ENCODE results near the gene MTUS2. TPM values are rescaled to one million over a fixed set of nuclear protein-coding genes. Genes with fewer than 3 reads are reported as not detected.
A peak's percentile ranks its signal among the peaks of the same experiment; 100 is the strongest.

The MTUS2 gene
- polyA plus RNA-seq, 1 donor from 2014 or later: 4.4 TPM

- H3K27ac ChIP-seq (ENCODE audit: low read length): no peak overlapping the region
- peak overlapping the region; percentile 3 for H3K9ac ChIP-seq (ENCODE audit: low read length)
- H3K27me3 ChIP-seq (ENCODE audit: insufficient read depth, low read depth, low read length): no peaks in the 10 kb centered on the region
- H4K20me1 ChIP-seq (ENCODE audit: insufficient read depth): no peaks in the 10 kb centered on the region
- H3K79me2 ChIP-seq (replicated peaks; ENCODE audit: insufficient read depth, low read length): no peaks in the 10 kb centered on the region
- H3K36me3 ChIP-seq (ENCODE audit: insufficient read depth, low read length): no peaks in the 10 kb centered on the region
- peak overlapping the region; percentile 25 for H3K4me3 ChIP-seq (ENCODE audit: low read length)
- TF ChIP-seq, protein P1, sequence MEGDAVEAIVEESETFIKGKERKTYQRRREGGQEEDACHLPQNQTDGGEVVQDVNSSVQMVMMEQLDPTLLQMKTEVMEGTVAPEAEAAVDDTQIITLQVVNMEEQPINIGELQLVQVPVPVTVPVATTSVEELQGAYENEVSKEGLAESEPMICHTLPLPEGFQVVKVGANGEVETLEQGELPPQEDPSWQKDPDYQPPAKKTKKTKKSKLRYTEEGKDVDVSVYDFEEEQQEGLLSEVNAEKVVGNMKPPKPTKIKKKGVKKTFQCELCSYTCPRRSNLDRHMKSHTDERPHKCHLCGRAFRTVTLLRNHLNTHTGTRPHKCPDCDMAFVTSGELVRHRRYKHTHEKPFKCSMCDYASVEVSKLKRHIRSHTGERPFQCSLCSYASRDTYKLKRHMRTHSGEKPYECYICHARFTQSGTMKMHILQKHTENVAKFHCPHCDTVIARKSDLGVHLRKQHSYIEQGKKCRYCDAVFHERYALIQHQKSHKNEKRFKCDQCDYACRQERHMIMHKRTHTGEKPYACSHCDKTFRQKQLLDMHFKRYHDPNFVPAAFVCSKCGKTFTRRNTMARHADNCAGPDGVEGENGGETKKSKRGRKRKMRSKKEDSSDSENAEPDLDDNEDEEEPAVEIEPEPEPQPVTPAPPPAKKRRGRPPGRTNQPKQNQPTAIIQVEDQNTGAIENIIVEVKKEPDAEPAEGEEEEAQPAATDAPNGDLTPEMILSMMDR (IDR thresholded peaks at IDR 0.05; ENCODE audit: poor library complexity, severe bottlenecking): no peak
- no peak for TF ChIP-seq EP300 (conservative IDR thresholded peaks at IDR 0.05; ENCODE audit: poor library complexity, severe bottlenecking)
- TF ChIP-seq TAF1 (IDR thresholded peaks at IDR 0.05; ENCODE audit: low read depth): no peak
- TF ChIP-seq, protein P2, sequence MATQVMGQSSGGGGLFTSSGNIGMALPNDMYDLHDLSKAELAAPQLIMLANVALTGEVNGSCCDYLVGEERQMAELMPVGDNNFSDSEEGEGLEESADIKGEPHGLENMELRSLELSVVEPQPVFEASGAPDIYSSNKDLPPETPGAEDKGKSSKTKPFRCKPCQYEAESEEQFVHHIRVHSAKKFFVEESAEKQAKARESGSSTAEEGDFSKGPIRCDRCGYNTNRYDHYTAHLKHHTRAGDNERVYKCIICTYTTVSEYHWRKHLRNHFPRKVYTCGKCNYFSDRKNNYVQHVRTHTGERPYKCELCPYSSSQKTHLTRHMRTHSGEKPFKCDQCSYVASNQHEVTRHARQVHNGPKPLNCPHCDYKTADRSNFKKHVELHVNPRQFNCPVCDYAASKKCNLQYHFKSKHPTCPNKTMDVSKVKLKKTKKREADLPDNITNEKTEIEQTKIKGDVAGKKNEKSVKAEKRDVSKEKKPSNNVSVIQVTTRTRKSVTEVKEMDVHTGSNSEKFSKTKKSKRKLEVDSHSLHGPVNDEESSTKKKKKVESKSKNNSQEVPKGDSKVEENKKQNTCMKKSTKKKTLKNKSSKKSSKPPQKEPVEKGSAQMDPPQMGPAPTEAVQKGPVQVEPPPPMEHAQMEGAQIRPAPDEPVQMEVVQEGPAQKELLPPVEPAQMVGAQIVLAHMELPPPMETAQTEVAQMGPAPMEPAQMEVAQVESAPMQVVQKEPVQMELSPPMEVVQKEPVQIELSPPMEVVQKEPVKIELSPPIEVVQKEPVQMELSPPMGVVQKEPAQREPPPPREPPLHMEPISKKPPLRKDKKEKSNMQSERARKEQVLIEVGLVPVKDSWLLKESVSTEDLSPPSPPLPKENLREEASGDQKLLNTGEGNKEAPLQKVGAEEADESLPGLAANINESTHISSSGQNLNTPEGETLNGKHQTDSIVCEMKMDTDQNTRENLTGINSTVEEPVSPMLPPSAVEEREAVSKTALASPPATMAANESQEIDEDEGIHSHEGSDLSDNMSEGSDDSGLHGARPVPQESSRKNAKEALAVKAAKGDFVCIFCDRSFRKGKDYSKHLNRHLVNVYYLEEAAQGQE (IDR thresholded peaks at IDR 0.05; ENCODE audit: borderline replicate concordance): no peak
- no peak for TF ChIP-seq EZH2 (IDR thresholded peaks at IDR 0.05; ENCODE audit: borderline replicate concordance, insufficient read depth, low read length, poor library complexity, severe bottlenecking)
- no peak for TF ChIP-seq POLR2AphosphoS5 (IDR thresholded peaks at IDR 0.05)
- no peak for TF ChIP-seq SMC3 (conservative IDR thresholded peaks at IDR 0.05; ENCODE audit: poor library complexity)
- TF ChIP-seq RAD21 (conservative IDR thresholded peaks at IDR 0.05): no peak
- TF ChIP-seq MXI1 (conservative IDR thresholded peaks at IDR 0.05; ENCODE audit: poor library complexity, severe bottlenecking): no peak
- H3K4me2 ChIP-seq (ENCODE audit: low read length): no peak overlapping the region
- no peaks in the 10 kb centered on the region for H3K9me2 ChIP-seq (ENCODE audit: insufficient read depth, low read length)
- no peak overlapping the region for H2AFZ ChIP-seq (ENCODE audit: low read depth, low read length)
- no peaks in the 10 kb centered on the region for H3K9me3 ChIP-seq (ENCODE audit: low read length)
- no peaks in the 10 kb centered on the region for H3F3A ChIP-seq (ENCODE audit: insufficient read depth, low read length, poor library complexity, severe bottlenecking)
These were observed 688.7 kb downstream of the MTUS2 start for GRCh38 chr13:29508876-29509252.

DNA sequence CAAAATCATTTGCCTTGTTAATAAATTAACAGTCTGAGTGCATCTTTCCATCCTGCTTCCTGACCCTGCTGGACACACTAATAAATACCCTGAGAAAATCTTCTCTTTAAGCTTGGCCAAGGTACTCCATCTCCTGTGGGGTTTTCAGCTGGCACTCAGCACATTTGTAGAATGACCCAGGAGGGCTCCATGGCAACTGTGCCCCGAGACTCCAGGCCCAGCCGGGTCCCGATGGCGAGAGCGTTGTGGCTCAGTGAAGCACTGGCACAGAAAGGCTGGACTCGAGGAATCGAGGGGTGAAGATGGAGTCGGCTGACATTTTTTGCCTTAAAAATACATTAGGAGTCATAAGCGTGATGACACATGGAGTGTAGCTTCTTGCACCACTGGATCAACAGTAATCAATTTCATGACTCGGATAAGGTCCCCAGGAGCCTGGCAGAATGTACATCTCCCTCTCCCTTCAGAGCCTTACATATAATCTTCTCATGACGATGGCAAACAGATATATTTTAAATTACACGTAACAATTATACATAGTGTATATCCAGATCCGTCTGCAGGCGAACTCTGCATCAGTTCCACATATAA is 690.0 kb downstream of the MTUS2 start:
- no peaks in the 10 kb centered on the region for H3F3A ChIP-seq (ENCODE audit: insufficient read depth, low read length, poor library complexity, severe bottlenecking)
- no peak overlapping the region for H3K27ac ChIP-seq (ENCODE audit: low read length)
- H2AFZ ChIP-seq (ENCODE audit: low read depth, low read length): no peak overlapping the region
- H3K4me2 ChIP-seq (ENCODE audit: low read length): no peak overlapping the region
- H4K20me1 ChIP-seq (ENCODE audit: insufficient read depth): no peaks in the 10 kb centered on the region
- no peak overlapping the region for H3K4me3 ChIP-seq (ENCODE audit: low read length)
- no peaks in the 10 kb centered on the region for H3K36me3 ChIP-seq (ENCODE audit: insufficient read depth, low read length)
- H3K27me3 ChIP-seq (ENCODE audit: insufficient read depth, low read depth, low read length): no peaks in the 10 kb centered on the region
- no peak overlapping the region for H3K9ac ChIP-seq (ENCODE audit: low read length)
- TF ChIP-seq MXI1 (conservative IDR thresholded peaks at IDR 0.05; ENCODE audit: poor library complexity, severe bottlenecking) (no peak), SMC3 (conservative IDR thresholded peaks at IDR 0.05; ENCODE audit: poor library complexity) (no peak)
- TF ChIP-seq, protein P2 (IDR thresholded peaks at IDR 0.05; ENCODE audit: borderline replicate concordance): no peak
- H3K79me2 ChIP-seq (replicated peaks; ENCODE audit: insufficient read depth, low read length): no peaks in the 10 kb centered on the region
- H3K9me2 ChIP-seq (ENCODE audit: insufficient read depth, low read length): no peaks in the 10 kb centered on the region
- no peaks in the 10 kb centered on the region for H3K9me3 ChIP-seq (ENCODE audit: low read length)

All from neural cell (in vitro differentiated cells).